MG63 (cell line): Measurements from ENCODE around the gene TRIM38. TPM values are rescaled to one million over a fixed set of nuclear protein-coding genes. Genes with fewer than 3 reads are reported as not detected.
"Not testable (repeated sequence)": the region's sequence is repeated elsewhere in the genome, so short reads cannot be mapped to it uniquely, and the experiment has no call there.

ENCODE experiments used
- DNase-seq: peaks from one replicate; pipeline ENCODE4 v3.0.0-alpha.2; 2020
- H3K27me3 ChIP-seq: fragments of 250-450 bp; sonication (Bioruptor Pico); 2 replicates; pipeline ENCODE4 v1.5.1; 2020; ENCODE audit warnings: mild to moderate bottlenecking, moderate library complexity
- H3K36me3 ChIP-seq: fragments of 250-450 bp; sonication (Bioruptor Pico); 2 replicates; pipeline ENCODE4 v1.5.1; 2020; ENCODE audit warnings: mild to moderate bottlenecking, moderate library complexity
- H3K4me3 ChIP-seq: fragments of 250-450 bp; sonication (Bioruptor Pico); 2 replicates; pipeline ENCODE4 v1.5.1; 2020; ENCODE audit warnings: mild to moderate bottlenecking, moderate library complexity
- H3K9me3 ChIP-seq: fragments of 250-450 bp; sonication (Bioruptor Pico); 2 replicates; pipeline ENCODE4 v1.5.1; 2020; ENCODE audit warnings: mild to moderate bottlenecking, moderate library complexity
- total RNA-seq: library from RNA; depleted of rRNA; stranded (reverse); fragments of >200 nt; shearing (Covaris generic); gene quantifications from 2 replicates; pipeline ENCODE4 v1.2.3, GENCODE V29; 2014; ENCODE audit warnings: low replicate concordance; rRNA removed

The TRIM38 gene, protein sequence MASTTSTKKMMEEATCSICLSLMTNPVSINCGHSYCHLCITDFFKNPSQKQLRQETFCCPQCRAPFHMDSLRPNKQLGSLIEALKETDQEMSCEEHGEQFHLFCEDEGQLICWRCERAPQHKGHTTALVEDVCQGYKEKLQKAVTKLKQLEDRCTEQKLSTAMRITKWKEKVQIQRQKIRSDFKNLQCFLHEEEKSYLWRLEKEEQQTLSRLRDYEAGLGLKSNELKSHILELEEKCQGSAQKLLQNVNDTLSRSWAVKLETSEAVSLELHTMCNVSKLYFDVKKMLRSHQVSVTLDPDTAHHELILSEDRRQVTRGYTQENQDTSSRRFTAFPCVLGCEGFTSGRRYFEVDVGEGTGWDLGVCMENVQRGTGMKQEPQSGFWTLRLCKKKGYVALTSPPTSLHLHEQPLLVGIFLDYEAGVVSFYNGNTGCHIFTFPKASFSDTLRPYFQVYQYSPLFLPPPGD
- 1.4 and 1.8 TPM in 2 replicates for total RNA-seq

DNA sequence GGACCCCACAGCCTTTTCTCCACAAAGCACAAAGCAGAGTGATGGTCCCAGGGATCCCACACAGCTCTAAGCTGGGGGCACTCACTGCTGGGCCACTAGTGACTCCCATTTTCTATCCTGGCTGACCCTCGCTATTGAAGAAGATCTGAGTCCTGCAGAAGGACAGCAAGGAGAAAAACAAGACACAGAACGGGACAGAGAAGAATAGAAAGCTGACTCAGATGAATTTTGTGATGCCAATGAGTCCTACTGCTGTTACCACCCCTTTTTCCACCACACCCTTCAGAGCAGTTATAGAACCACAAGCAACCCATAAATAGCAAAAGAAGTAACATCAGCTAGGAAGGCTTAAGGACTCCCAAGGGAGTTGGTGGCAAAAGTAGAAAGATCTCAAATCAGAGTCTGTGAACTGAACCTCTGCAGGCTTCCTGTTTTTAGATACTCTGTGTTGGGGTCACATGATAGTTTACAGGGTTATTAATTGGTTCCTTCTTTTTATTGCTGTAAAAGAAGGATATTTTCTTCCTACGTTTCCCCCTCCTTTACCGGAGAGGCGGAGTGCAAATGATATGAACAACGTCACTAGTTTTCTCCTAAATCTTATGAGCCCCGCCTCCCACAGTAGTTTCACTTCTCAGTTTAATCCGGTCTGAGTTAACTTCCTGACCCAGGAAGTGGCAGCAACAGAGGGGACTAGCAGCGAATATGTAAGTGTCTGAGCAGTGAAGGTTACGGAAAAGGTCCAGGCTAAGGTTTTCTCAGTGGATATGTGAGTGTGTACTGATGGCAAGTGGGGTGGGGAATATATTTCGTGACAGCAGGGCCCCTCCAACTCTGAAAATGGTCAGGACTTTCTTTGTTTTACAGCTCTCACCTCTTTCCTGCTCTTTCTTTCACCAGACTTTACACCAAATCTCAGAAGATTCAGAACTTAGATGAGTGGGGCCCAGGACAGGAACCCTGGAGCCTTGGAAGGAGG lies at the start of gene TRIM38:
Gene TRIM38 (plus strand): TSS at position 654 of the 979 bp plus-strand sequence. CDS start 3,721 bp downstream, outside the sequence.
- DNase-seq = peak; percentile 54
- Histone ChIP-seq H3K4me3 (peak within 1 kb of the TSS; percentile 55), H3K27me3 (no peaks in the 10 kb centered on the region), H3K9me3 (no peaks in the 10 kb centered on the region), H3K36me3 (peaks cover 5% of the 10 kb centered on the region; the same call in 1 of the 2 replicates)

DNA sequence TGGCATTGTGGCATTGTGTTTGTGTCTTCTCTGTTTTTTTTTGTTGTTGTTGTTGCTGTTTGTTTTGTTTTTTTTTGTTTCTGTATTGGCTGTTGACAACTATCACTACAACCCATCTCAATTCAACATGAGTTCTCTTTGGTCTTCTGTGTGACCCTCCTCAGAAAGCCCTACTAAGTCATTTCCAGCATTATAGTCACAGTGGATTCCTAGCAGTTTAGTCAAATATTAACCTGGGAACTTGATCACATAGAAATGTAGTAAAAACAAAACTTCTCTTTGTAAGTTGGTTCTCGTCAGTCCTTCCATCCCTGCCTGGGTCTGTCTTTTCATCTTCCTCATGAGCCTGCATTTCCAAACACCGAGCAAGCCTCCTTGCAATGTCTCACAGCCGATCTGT lies 48.9 kb upstream of the TRIM38 start:
- no peak for DNase-seq
- H3K9me3 ChIP-seq = no peaks in the 10 kb centered on the region
- no peaks in the 10 kb centered on the region for H3K27me3 ChIP-seq
- no peaks in the 10 kb centered on the region for H3K36me3 ChIP-seq
- H3K4me3 ChIP-seq = no peak overlapping the region

DNA sequence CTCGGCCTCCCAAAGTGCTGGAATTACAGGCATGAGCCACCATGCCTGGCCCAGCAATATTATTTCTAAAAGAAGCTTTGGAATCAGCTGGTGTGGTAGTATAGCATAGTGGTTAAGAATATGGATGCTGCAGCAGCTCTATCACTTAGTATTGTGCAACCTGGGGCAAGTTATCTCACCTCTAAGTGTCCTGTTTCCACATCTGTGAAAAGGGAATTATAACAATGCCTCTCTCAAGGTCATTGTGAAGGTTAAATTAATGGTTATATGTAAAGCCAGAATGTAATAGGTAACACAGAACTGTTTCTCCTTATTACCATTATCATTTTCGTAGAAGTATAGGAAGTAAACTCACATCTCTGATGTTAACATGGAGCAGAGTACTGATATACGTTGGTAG lies 46.3 kb upstream of the TRIM38 start:
- no peak for DNase-seq
- no peaks in the 10 kb centered on the region for H3K9me3 ChIP-seq
- no peaks in the 10 kb centered on the region for H3K36me3 ChIP-seq
- H3K4me3 ChIP-seq = no peak overlapping the region
- no peaks in the 10 kb centered on the region for H3K27me3 ChIP-seq

DNA sequence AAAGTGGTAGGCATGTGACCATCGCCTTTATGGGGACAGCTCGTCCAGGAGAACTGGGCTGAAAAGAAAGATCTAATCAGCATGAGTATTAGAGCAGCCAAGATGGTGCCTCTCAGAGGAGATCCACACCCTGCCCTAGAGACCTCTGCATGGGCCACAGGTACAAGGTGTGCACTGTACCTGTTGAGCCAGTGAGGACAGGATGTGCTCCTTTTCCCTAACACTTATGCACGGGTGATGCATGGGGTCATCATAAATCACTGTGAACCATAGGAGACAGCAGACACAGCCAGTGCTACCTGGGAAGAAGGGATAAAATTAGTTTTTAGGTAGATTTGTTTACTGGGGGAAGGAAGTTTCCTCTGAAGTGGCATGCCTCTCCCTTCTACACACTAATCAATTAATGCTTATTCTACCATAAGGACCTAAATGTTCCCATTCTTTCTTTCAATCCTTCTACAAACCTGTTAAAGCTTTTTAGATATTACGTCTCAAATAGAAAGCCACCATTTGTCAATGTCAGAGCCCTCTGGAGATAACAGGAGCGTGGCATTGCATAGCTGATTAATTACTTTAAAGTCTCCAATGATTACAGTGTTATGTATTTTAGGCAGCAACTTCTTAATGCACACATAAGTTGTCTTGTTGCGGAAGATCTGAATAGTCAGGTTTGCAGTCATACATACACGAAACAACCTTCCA lies 45.7 kb upstream of the TRIM38 start:
- Histone ChIP-seq H3K9me3 (no peaks in the 10 kb centered on the region), H3K4me3 (no peak overlapping the region), H3K36me3 (no peaks in the 10 kb centered on the region), H3K27me3 (no peaks in the 10 kb centered on the region)
- no peak for DNase-seq

DNA sequence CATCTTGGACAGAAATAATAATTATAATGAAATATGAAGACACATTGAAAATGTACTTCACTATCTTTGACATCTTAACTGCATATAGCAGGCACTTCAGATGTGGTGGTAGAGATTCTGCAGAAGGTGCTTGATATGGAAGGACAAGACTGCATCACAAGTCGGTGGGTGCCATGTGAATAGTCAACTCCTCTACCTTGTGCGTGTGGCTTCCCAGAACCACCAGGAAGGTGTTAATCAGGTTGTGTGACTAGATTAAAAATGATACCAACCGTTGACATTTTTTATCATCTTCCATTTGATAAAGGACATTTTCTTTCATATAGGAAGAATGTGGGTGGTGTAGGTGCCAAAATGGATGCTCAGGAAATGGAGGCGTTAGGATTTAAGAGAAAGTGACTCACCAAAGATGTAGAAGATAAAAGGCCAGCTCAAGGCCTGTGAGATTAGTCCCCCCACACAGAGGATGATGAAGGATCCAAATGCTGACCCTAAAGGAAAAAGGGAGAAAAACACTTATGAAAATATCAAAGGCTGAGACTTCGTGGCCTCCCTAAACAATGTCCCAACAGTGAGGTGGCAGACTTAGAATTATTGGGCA lies 44.4 kb upstream of the TRIM38 start:
- no peaks in the 10 kb centered on the region for H3K36me3 ChIP-seq
- H3K27me3 ChIP-seq = no peaks in the 10 kb centered on the region

DNA sequence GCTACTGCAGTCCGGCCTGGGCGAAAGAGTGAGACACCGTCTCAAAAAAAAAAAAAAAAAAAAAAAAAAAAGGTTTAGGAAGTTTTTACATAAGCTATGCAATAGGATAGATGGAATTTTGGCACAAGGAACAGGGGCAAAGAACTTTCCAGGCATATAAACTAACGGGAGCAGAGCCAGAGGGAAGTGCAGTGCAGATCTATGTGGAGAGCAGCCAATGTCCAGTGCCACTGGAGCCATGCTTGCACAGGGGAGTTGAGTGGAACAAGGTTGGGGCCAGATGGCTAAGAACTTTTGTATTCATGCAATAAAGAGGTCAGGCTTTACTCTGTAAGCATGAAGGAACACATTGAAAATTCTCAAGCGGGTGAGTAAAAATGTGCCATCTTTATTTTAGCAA lies 42.9 kb upstream of the TRIM38 start:
- no peaks in the 10 kb centered on the region for H3K9me3 ChIP-seq
- DNase-seq = no peak
- H3K36me3 ChIP-seq = no peaks in the 10 kb centered on the region
- no peak overlapping the region for H3K4me3 ChIP-seq
- no peaks in the 10 kb centered on the region for H3K27me3 ChIP-seq

More for the DNA sequence above, 44.4 kb upstream of the TRIM38 start:
- H3K4me3 ChIP-seq = no peak overlapping the region
- H3K9me3 ChIP-seq = no peaks in the 10 kb centered on the region
- no peak for DNase-seq

DNA sequence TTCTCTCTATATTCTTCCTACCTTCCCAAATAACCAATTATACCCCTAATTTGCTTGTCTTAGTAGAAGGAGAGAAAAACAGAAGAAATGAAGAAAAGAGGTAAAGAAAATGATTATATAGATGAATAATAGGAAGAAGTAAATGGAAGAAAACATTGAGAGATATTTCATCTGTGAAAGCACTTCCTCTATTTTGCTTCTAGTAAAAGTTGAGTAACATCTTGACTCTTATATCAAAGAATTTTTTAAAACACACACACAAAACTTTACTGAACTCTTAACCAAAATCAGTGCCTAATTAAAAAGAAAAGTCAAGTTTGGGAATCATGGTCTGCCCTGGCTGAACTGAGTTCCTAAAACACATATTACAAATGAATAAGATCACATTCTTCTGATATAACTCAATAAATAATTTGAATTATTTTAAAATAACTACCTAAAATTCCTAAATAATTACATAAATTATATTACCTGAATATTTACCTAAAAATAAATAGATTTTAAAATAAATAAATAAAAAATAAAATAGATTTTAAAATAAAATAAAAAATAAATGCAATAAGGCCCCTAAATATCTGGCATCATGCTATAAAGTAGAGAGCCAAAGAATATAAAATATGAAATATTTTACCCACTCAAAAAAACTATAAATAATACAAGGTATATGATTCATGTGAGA lies 40.9 kb upstream of the TRIM38 start:
- DNase-seq = no peak
- no peaks in the 10 kb centered on the region for H3K36me3 ChIP-seq
- no peaks in the 10 kb centered on the region for H3K27me3 ChIP-seq
- H3K9me3 ChIP-seq = no peaks in the 10 kb centered on the region
- H3K4me3 ChIP-seq = no peak overlapping the region

DNA sequence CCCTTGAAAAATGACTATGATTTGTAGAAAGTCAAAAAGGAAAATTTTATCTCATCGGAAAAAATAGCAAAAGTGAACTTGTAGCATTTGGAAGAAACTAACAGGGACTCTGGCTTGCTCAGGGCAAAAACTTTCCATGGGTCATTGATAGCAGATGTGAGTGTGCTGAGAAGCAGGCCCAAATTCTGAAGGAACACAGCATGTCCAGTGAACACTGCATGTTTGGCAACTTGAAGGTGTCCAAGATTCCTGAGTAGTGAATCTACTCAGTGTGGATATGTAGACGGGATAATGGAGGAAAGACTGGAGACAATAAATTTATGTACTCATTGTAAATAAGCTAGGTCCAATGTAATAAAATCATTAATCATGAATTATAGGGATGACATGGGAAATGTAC lies 40.3 kb upstream of the TRIM38 start:
- no peaks in the 10 kb centered on the region for H3K9me3 ChIP-seq
- H3K36me3 ChIP-seq = no peaks in the 10 kb centered on the region
- H3K4me3 ChIP-seq = no peak overlapping the region
- H3K27me3 ChIP-seq = no peaks in the 10 kb centered on the region
- DNase-seq = peak; percentile 18

DNA sequence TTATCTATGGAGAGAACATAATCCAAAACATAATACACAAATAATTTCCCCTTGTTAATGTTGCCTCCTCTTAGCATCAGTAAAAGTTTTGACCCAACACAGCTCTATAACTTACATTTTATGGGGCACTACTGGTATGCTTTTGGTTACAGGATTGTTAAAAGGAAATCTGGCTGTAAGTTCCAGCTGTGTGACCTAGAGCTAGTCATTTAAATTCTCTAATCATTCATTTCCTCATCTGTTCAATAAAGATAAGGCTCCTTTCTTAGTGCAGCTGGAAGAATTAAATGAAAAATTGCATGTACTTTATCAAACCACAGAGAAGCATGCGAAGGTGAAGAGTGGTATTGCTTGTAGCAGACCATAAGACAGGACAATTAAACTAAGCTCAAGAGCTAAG lies 36.7 kb upstream of the TRIM38 start:
- DNase-seq = no peak
- no peak overlapping the region for H3K4me3 ChIP-seq
- H3K36me3 ChIP-seq = no peaks in the 10 kb centered on the region
- no peaks in the 10 kb centered on the region for H3K27me3 ChIP-seq
- no peaks in the 10 kb centered on the region for H3K9me3 ChIP-seq

DNA sequence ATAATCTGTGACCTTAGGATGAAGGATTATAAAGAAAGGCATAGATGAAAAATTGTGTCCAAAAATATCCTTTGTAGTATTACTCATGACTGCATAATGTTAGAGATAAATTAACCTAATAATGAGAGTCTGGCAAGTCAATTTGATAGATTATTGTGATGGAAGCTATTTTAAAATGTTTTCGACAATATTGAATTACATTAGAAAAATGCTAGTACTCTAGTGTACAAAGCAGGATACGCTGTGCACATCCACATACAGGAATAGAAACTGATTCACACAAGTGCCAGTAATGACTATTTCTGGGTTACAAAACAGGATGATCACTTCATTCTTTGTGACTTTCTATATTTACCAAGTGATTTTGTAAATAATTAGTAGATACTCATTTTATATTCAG lies 35.4 kb upstream of the TRIM38 start:
- H3K4me3 ChIP-seq = no peak overlapping the region
- no peaks in the 10 kb centered on the region for H3K36me3 ChIP-seq
- no peaks in the 10 kb centered on the region for H3K27me3 ChIP-seq
- no peaks in the 10 kb centered on the region for H3K9me3 ChIP-seq
- no peak for DNase-seq

DNA sequence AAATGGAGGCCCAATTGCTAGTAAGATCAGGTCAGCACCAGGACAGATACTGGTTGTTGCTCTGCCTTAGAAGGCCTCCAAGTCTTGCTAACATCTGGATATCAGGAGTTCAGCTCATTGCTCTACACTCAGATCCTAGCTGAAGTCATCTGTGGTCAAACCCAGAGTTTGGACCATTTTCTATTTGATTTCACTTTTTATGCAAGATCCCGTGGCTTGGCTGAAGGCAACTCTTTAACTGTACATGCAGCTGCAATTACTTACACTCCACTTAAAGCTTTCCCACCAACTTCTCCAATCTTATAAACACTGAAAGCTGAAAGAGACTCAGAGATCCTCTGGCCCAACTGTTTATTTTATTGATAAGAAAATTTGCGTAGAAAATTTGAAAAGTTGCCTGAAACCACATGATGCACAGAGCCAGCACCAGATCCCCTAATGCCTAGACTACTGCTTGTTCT lies 34.8 kb upstream of the TRIM38 start:
- Histone ChIP-seq H3K36me3 (no peaks in the 10 kb centered on the region), H3K27me3 (no peaks in the 10 kb centered on the region), H3K9me3 (no peaks in the 10 kb centered on the region), H3K4me3 (no peak overlapping the region)
- peak; percentile 5 for DNase-seq

DNA sequence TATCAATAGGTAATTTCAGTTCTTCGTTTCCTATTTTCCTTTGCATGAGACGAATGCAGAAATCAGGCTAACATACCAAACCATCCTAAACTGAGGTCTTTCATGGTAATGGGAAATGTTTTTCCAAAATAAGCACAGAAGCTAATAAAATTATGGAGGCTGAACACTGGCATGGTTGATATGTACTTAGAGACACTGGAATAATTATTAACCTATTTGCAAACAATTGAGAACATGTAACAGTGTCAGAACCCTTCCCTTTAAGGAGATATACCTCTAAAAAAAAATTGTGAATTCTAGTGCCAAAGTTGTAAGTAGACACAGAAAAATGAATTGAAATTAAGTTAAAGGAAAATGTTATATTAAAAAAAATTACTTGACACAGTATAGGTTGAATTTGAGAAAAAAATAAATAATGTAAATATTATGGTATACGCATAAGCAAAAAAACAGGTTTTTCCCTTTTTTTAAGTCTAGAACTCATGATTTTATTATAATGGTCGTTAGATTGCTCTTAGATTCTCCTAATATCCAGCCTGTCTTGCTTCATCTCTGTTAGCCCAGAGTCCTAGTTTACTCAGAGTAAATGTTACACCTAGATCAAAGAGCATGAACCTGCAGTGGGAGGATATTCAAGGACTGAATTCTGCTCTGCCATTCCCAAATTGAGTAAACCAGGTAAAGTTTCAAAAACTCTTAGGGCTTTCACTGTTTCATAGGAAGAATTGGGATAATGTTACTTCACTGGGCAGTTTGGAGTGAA lies 33.9 kb upstream of the TRIM38 start:
- Histone ChIP-seq H3K4me3 (no peak overlapping the region), H3K27me3 (no peaks in the 10 kb centered on the region), H3K9me3 (no peaks in the 10 kb centered on the region), H3K36me3 (no peaks in the 10 kb centered on the region)
- DNase-seq = no peak

DNA sequence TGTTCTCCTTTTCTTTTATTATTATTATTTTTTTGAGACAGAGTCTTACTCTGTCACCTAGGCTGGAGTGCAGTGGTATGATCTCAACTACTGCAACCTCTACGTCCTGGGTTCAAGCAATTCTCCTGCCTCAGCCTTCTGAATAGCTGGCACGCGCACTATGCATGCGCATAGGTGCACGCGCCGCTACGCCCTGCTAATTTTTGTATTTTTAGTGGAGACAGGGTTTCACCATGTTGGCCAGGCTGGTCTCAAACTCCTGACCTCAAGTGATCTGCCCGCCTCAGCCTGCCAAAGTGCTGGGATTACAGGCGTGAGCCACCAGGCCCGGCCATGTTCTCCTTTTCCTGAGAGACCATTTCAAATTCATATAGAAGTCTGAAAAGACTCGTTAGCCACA lies 32.8 kb upstream of the TRIM38 start:
- not testable (repeated sequence) for DNase-seq, H3K4me3 ChIP-seq, H3K27me3 ChIP-seq, H3K9me3 ChIP-seq, H3K36me3 ChIP-seq

DNA sequence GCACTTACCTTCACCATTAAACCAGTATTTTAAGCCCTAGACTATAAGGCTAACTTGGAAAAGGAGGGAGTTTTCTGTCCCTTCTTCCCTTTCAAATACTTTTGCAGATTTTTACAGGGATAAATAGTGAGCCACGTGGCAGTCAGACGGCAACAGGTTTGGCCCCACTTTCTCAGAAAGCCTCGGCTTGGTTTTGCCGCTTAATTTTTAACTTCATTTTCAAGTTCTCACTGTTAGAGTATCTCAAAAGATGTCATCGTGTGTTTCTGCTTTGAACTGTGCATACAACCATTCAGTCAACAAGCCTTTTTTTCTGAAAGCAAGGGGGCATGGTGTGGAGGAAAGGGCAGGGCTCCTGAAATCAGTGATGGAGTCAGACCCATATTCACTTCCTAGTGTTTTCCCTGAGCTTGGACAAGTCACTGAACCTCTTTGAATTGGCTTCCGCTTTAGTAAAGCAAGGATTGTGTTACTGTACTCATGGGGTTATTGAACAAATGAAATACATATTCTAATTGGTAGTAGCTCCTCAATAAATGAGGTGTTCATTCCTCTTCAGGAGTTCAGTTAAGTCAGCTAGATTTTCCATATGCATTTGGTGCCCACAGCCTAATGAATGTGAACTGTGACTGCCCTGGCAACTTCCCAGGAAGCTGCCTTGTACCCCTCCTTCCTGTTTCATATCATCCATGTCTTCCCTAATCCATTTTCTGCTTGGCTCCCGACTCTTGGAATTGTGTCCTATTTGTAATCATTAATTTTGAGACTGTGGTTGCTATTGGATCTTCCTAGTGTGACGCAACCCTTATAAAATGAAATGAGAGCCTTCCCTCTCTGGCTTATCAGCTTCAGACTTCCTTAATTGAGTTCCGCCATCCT lies 31.8 kb upstream of the TRIM38 start, which contains the start of gene SLC17A2:
Gene SLC17A2 (minus strand): TSS at position 160 of the 879 bp plus-strand sequence. CDS start 4,895 bp downstream, outside the sequence.
- no peaks in the 10 kb centered on the region for H3K36me3 ChIP-seq
- DNase-seq = no peak
- H3K27me3 ChIP-seq = no peaks in the 10 kb centered on the region
- no peaks in the 10 kb centered on the region for H3K9me3 ChIP-seq
- no peak within 1 kb of the TSS for H3K4me3 ChIP-seq
